ENCODE results near the gene KIF1A.

KIF1A gene

GRCh38 chr2:240767341-240767740 lies 52.7 kb downstream of the KIF1A start:
- no peak for DNase-seq (ENCODE audit: low read depth in 2 of 2)

DNA sequence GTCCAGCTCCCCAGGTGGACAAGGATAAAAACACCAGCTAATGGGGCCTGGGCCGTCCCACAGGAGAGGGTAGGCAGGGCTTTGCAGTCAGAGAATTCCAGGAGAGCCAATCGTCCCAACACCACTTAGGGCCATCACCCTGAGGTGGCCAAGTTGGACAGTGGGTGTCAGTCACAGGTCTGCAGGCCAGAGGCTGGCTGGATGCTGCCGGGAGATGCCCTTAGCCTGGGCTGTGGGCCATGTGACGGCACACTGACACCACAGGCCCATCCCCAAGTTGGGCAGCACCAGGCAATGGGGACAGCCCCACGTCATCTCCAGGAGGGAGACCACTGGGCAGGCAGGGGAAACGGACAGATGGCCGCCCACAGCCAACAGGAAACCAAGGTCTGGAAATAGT lies 53.9 kb downstream of the KIF1A start:
- DNase-seq (ENCODE audit: low read depth in 2 of 2): no peak

GRCh38 chr2:240765007-240765406 lies 55.0 kb downstream of the KIF1A start:
- DNase-seq (ENCODE audit: low read depth in 2 of 2): no peak

DNA sequence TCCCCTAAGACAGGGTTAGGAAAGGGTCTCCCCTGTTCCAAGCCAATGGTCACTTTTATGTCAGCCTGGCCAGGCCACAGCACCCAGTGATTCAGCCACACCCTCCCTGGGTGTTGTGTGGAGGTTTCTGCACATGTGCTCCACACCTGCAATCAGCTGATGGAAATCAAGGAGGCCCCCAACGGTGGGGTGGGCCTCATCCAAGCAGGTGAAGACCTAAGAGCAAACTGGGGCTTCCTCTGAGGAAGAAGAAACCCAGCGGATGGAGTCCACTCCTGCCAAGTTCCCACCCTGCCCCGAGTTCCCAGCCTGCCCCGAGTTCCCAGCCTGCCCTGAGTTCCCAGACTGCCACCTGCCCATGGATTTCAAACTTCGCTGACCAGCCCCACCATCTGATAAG lies 55.4 kb downstream of the KIF1A start:
- DNase-seq (ENCODE audit: low read depth in 2 of 2): no peak

DNA sequence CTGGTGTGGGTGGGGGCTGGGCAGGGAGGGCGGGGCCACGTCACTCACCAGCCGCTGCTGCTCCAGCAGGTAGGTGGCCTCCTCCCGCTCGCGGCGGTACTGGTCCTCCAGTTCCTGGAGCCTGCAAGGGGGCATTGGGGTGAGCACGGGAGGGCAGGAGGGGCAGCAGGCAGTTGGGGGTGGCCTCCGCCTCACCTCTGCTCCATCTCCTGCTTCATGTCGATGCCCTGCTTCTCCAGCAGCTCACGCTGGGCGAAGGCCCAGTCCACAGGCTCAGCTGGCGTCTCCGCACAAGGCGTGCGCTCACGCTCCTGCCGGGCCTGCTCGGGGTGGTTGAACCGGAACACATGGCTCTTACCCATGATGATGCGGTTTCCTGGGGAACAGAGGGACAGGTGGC lies 57.0 kb downstream of the KIF1A start:
- DNase-seq (ENCODE audit: low read depth in 2 of 2): no peak

GRCh38 chr2:240762249-240762648 lies 57.8 kb downstream of the KIF1A start:
- no peak for DNase-seq (ENCODE audit: low read depth in 2 of 2)

DNA sequence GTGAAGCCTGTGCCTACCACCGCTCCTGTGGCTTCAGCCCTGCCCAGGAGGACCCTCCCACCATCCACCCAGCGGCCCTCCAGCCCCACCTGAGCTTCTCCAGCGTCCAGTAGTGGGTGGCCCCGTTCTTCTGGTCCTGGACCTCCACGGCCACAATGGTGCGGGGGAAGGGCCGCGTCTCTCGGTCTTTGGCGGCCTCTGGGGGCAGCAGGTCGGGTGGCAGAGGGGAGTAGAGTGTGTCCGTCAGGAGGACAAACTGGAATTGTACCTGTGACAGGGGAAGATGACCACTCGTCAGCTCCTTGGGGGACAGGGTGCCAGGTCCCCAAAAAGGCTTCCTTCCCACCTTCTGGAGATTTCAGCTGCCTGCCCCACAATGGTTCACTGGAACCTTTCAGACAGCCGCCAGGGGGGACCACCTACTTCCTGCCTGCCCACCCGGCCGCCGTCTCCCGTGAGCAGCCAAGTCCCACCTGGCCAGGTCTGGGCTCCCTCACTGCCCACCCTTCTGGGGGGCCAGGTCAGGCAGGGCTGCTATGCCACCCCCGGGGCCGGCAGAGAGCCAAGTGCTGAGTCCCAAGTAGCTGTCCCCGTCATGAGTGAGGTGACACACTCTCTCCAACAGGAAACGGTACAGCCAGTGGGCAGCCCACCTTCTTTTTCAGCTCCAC lies 59.3 kb downstream of the KIF1A start:
- DNase-seq (ENCODE audit: low read depth in 2 of 2): no peak

- DNase-seq (ENCODE audit: low read depth in 2 of 2): no peak
Observed at GRCh38 chr2:240760121-240760520, 59.9 kb downstream of the KIF1A start.

GRCh38 chr2:240759459-240759858 lies 60.6 kb downstream of the KIF1A start:
- DNase-seq (ENCODE audit: low read depth in 2 of 2): no peak

DNA sequence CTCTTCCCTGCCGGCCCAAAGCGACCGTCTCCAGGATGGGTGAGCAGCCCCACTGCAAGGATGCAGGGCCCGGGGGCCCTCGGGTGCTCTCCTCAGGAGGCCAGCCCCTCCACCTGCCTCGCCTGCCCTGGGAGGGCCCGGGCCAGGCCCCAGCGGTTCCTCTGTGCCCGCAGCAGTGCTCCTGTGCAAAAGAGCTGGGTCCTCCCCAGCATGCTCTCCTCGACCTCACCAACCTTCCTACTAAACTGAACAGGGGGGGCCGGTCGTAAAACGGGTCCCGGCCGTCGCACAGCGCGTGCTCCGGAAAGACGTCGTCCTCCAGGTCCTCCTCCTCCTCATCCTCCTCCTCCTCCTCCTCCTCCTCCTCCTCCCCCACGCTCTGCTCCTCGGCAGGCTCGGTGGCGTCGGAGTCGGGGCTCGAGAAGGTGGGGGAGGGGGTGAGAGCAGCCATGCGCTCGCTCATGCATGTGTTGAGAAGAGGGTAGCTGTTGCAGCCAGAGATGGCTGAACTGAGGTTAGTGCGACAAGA lies 62.9 kb downstream of the KIF1A start:
- DNase-seq (ENCODE audit: low read depth in 2 of 2): no peak

DNA sequence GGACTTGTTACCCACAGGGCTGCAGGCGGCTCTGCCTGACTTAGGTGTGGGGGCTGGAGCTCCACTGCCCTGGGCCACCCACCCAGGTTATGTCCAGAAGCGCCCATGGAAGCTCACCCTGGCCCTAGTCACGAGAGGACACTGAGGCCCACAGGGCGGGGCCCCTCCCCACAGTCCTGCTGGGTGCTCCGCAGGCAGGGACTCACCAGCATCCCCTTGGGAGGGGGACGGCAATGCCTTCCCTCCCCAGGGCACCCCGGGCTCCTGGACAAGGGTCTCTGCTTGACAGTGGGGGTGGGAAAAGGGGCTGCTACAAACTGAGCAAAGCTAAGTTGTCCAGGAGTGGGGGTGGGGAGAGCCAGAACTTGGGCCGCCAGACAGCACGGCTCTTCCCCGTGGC lies 67.8 kb downstream of the KIF1A start:
- DNase-seq (ENCODE audit: low read depth in 2 of 2): no peak

DNA sequence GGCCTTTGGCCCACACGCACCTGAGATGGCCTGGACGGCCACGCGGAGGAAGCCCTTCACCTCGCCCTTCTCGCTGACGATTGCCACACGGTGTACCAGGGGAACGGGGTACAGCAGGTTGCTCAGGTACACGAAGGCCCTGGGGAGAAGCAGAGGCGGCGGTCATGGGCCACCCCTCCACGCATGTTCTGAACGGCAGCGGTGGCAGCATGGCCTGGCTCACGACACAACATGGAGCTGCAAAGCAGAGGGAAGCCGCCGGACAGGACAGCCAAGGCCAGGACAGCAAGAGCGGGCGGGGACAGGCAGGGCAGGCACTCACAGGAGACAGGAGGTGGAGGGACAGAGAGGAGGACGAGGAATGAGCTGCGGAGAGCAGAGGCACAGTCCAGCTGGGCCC lies 69.6 kb downstream of the KIF1A start:
- no peak for DNase-seq (ENCODE audit: low read depth in 2 of 2)

DNA sequence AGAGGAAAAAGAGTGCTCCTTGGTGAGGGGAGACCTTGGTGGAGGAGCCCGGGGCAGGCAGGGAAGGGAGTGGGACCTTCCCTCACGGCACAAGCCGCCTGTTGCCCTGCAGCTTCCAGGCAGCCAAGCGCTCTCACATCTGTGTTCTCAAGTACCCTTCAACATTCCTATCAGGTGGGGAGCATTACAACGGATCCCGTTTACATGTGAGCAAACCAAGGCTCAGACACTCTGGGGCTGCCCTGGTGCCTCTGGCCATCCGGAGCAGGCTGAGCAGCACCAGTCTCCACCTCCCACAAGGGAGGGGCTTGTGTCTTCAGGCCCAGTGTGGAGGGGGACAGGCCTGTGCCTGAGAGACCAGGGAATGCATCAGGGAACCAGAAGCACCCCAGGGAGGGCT lies 70.5 kb downstream of the KIF1A start:
- DNase-seq (ENCODE audit: low read depth in 2 of 2): no peak

- no peak for DNase-seq (ENCODE audit: low read depth in 2 of 2)
Observed at GRCh38 chr2:240747256-240747655, 72.8 kb downstream of the KIF1A start.

GRCh38 chr2:240746671-240747070 lies 73.3 kb downstream of the KIF1A start:
- no peak for DNase-seq (ENCODE audit: low read depth in 2 of 2)

- no peak for DNase-seq (ENCODE audit: low read depth in 2 of 2)
Observed at GRCh38 chr2:240745962-240746361, 74.1 kb downstream of the KIF1A start.

GRCh38 chr2:240745456-240745855 lies 74.6 kb downstream of the KIF1A start:
- DNase-seq (ENCODE audit: low read depth in 2 of 2): no peak

DNA sequence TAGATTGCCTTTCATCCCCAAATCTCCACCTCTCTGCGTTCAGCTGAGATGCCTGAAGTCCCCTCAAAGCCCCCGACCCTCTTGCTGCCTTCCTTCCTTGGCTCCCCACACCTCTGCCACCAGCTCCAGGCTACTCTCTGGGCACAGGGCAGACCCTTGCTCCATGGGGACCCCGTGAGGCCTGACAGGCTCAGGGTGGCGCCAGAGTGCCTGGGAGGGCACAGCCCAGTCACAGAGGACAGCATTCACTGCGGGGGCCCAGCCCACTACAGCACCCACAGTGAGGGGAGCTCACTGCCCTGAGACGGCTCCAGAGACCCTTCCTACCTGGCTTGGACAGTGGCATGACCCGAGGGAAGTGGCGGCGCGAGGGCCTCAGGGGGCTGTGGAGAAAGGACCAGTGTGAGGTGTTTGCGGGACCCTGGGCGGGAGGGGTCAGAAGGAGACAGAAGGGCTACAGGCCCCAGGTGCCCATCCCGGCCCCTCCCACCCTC lies 77.4 kb downstream of the KIF1A start:
- no peak for DNase-seq (ENCODE audit: low read depth in 2 of 2)

GRCh38 chr2:240741091-240741490 lies 78.9 kb downstream of the KIF1A start:
- DNase-seq (ENCODE audit: low read depth in 2 of 2): no peak

- DNase-seq (ENCODE audit: low read depth in 2 of 2): no peak
Observed at GRCh38 chr2:240739797-240740196, 80.2 kb downstream of the KIF1A start.

DNA sequence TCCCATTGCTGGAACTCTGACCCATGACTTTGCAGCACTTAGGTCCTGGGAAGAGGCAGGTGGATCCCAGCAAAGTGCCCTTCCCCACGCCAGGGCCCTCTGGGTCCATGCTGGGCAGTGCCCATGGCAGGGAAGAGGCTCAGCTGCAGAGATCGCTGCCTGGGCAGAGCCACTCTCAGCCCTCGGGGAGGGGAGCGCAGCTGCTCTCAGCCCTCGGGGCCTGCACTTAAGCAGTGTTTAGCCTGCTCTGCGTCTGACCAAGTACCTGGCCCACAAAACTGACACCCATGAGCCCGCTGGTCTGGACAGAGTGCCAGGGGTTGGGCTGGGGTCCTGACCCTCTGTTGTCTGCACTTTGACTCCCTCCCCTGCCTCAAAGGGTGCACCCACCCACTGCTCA lies 82.1 kb downstream of the KIF1A start:
- no peak for DNase-seq (ENCODE audit: low read depth in 2 of 2)

DNA sequence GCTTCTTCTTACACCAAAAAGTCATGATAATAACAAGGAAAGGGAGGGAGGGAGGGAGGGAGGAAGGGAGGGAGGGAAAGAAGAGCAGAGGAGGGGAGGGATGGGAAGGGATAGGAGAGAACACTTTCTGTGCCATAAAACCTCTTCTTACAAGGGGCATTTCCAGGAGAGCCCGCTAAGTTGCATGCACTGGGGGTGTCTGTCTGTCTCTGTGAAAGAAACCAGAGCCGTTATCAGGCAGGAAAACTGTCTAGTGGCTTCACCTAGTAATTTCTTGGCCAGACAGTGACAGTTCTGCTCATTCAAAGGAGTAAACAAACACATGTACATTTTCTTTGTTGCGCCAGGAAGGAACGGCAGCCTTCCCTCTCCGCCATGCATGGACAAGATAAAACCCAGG lies 82.5 kb downstream of the KIF1A start:
- no peak for DNase-seq (ENCODE audit: low read depth in 2 of 2)

GRCh38 chr2:240736281-240737250 lies 83.5 kb downstream of the KIF1A start:
- no peak for DNase-seq (ENCODE audit: low read depth in 2 of 2)

All from stimulated activated CD8-positive, alpha-beta memory T cell treated with anti-CD3 and anti-CD28 coated beads, Interleukin-2, amount 100 ng/mL, for 1 hour (primary cell).